Brain microvascular endothelial cell (primary cell): ENCODE data around the gene PDE4D.

Source experiments
- DNase-seq: peaks from one replicate; pipeline ENCODE4 v3.0.0-alpha.2; 2020
- H3K27ac ChIP-seq: fragments of 250-450 bp; sonication (Bioruptor Pico); 2 replicates; pipeline ENCODE4 v1.5.1; 2020; ENCODE audit warnings: mild to moderate bottlenecking, moderate library complexity
- H3K27me3 ChIP-seq: fragments of 250-450 bp; sonication (Bioruptor Pico); replicated peaks from 2 replicates; pipeline ENCODE4 v1.5.1; 2020; ENCODE audit warnings: mild to moderate bottlenecking
- H3K36me3 ChIP-seq: fragments of 250-450 bp; sonication (Bioruptor Pico); replicated peaks from 2 replicates; pipeline ENCODE4 v1.5.1; 2020; ENCODE audit warnings: mild to moderate bottlenecking
- H3K4me3 ChIP-seq: 2 replicates; pipeline ENCODE4 v1.5.1; 2011; ENCODE audit warnings: low read depth, mild to moderate bottlenecking, control low read depth, low read length, moderate library complexity
- CTCF ChIP-seq: IDR thresholded peaks from 2 replicates; pipeline ENCODE4 v1.5.1; 2011; ENCODE audit warnings: low read depth, mild to moderate bottlenecking, moderate library complexity, low read length, control low read depth, inconsistent platforms; ENCODE audit errors: missing control alignments
- in situ Hi-C: cut with HindIII; loops from 2 replicates; pipeline ENCODE4 v1.10.0; 2017; ENCODE audit warnings: low sequenced_read_pairs, low pct_ligation_motif_present

PDE4D gene

GRCh38 chr5:59151162-59151889 is 742.2 kb downstream of the PDE4D start:
- Histone ChIP-seq H3K4me3 (no peak overlapping the region), H3K36me3 (no peaks in the 10 kb centered on the region), H3K27ac (no peak overlapping the region), H3K27me3 (no peaks in the 10 kb centered on the region)
- TF ChIP-seq CTCF = no peak
- DNase-seq = no peak
- in situ Hi-C loops = no loop called here

- TF ChIP-seq CTCF = no peak
- Histone ChIP-seq H3K27me3 (no peaks in the 10 kb centered on the region), H3K4me3 (no peak overlapping the region), H3K27ac (no peak overlapping the region), H3K36me3 (no peaks in the 10 kb centered on the region)
- in situ Hi-C loops = no loop called here
- no peak for DNase-seq
These were observed 743.7 kb downstream of the PDE4D start for GRCh38 chr5:59149827-59150226.

- no peak for DNase-seq
- H3K27ac ChIP-seq = no peak overlapping the region
- H3K36me3 ChIP-seq = no peaks in the 10 kb centered on the region
- no peak for TF ChIP-seq CTCF
- H3K4me3 ChIP-seq = no peak overlapping the region
- in situ Hi-C loops = no loop called here
- no peaks in the 10 kb centered on the region for H3K27me3 ChIP-seq
These were observed 744.3 kb downstream of the PDE4D start for GRCh38 chr5:59149271-59149670.

- no peak overlapping the region for H3K27ac ChIP-seq
- in situ Hi-C loops = no loop called here
- no peaks in the 10 kb centered on the region for H3K27me3 ChIP-seq
- TF ChIP-seq CTCF = no peak
- no peak for DNase-seq
- no peak overlapping the region for H3K4me3 ChIP-seq
- H3K36me3 ChIP-seq = no peaks in the 10 kb centered on the region
These were observed 746.8 kb downstream of the PDE4D start for GRCh38 chr5:59146729-59147128.

- in situ Hi-C loops = no loop called here
- TF ChIP-seq CTCF = no peak
- Histone ChIP-seq H3K4me3 (no peak overlapping the region), H3K27me3 (no peaks in the 10 kb centered on the region), H3K27ac (no peak overlapping the region), H3K36me3 (no peaks in the 10 kb centered on the region)
- DNase-seq = no peak
These were observed 749.6 kb downstream of the PDE4D start for GRCh38 chr5:59143926-59144333.

GRCh38 chr5:59142927-59143326 is 750.6 kb downstream of the PDE4D start:
- Histone ChIP-seq H3K27ac (no peak overlapping the region), H3K36me3 (no peaks in the 10 kb centered on the region), H3K4me3 (no peak overlapping the region), H3K27me3 (no peaks in the 10 kb centered on the region)
- DNase-seq = no peak
- TF ChIP-seq CTCF = no peak
- in situ Hi-C loops = no loop called here
